Naive B cell (primary cell): ENCODE results near the gene EPB41L4A. TPM values are rescaled to one million over a fixed set of nuclear protein-coding genes. Genes with fewer than 3 reads are reported as not detected.

Source experiments
- ATAC-seq, 2 donors: fragments of 150-1000 bp; cut with Tn5 transposase; 2 replicates each; pipeline ENCODE4 v1.10.0; 2021; ENCODE audit warnings: low read depth in 2 of 2, mild to moderate bottlenecking in 2 of 2, moderate library complexity in 2 of 2
- DNase-seq: peaks from one replicate; pipeline ENCODE4 v3.0.0; 2022
- H3K27ac Mint-ChIP-seq, 6 donors: one replicate each; pipeline ENCODE4 v1.8.0; 2020 to 2022; ENCODE audit warnings: mild to moderate bottlenecking in 6 of 6, mixed read lengths in 6 of 6, moderate library complexity in 5 of 6, inconsistent platforms in 2 of 6
- H3K27me3 Mint-ChIP-seq, 3 donors: one replicate each; pipeline ENCODE4 v1.8.0; 2021 to 2022; ENCODE audit warnings: mixed read lengths in 3 of 3, mild to moderate bottlenecking in 1 of 3
- H3K36me3 Mint-ChIP-seq, 2 donors: one replicate each; pipeline ENCODE4 v1.8.0; 2020 to 2022; ENCODE audit warnings: mixed read lengths in 2 of 2, inconsistent platforms in 1 of 2, mild to moderate bottlenecking in 1 of 2
- H3K4me1 Mint-ChIP-seq, 3 donors: one replicate each; pipeline ENCODE4 v1.8.0; 2020 to 2022; ENCODE audit warnings: mixed read lengths in 3 of 3, inconsistent platforms in 1 of 3, mild to moderate bottlenecking in 1 of 3, moderate library complexity in 1 of 3
- H3K4me3 Mint-ChIP-seq, 8 donors: one replicate each; pipeline ENCODE4 v1.8.0; 2020 to 2022; ENCODE audit warnings: mild to moderate bottlenecking in 8 of 8, mixed read lengths in 8 of 8, moderate library complexity in 8 of 8, inconsistent platforms in 2 of 8
- H3K9me3 Mint-ChIP-seq, 7 donors: one replicate each; pipeline ENCODE4 v1.8.0; 2020 to 2022; ENCODE audit warnings: mixed read lengths in 7 of 7, mild to moderate bottlenecking in 5 of 7, inconsistent platforms in 2 of 7, moderate library complexity in 1 of 7
- polyA plus RNA-seq, 6 donors: library from polyadenylated mRNA; unstranded; fragments of 300-500 nt; fragmentation: Illumina TruSeq; gene quantifications; one replicate each; pipeline ENCODE4 v1.2.3, GENCODE V29; 2021; ENCODE audit warnings: low read depth in 6 of 6

Gene EPB41L4A
- polyA plus RNA-seq, 6 donors from 2014 or later, result 0.92 to 4.7 (median 1.5) TPM

GRCh38 chr5:112123086-112123485 is 296.0 kb downstream of the EPB41L4A start:
- no peak overlapping the region for H3K4me3 Mint-ChIP-seq
- H3K36me3 Mint-ChIP-seq, result peaks cover 0 to 9% of the 10 kb centered on the region in 2 donors
- peaks cover 0 to 18% (median 6%) of the 10 kb centered on the region in 7 donors for H3K9me3 Mint-ChIP-seq
- H3K4me1 Mint-ChIP-seq, result no peaks in the 10 kb centered on the region
- H3K27me3 Mint-ChIP-seq, result peaks cover 0 to 33% (median 6%) of the 10 kb centered on the region in 3 donors
- H3K27ac Mint-ChIP-seq, result peak overlapping the region in 2 of 6 donors; percentile 2 to 17
- DNase-seq (no peak), ATAC-seq (no peak)

GRCh38 chr5:112122353-112122752 is 296.7 kb downstream of the EPB41L4A start:
- H3K9me3 Mint-ChIP-seq, result peaks cover 0 to 18% (median 6%) of the 10 kb centered on the region in 7 donors
- no peak for DNase-seq
- H3K4me1 Mint-ChIP-seq, result no peaks in the 10 kb centered on the region
- no peak for ATAC-seq
- H3K36me3 Mint-ChIP-seq, result peaks cover 0 to 9% of the 10 kb centered on the region in 2 donors
- H3K27me3 Mint-ChIP-seq, result peaks cover 0 to 33% (median 6%) of the 10 kb centered on the region in 3 donors
- H3K27ac Mint-ChIP-seq, result no peak overlapping the region
- no peak overlapping the region for H3K4me3 Mint-ChIP-seq

DNA sequence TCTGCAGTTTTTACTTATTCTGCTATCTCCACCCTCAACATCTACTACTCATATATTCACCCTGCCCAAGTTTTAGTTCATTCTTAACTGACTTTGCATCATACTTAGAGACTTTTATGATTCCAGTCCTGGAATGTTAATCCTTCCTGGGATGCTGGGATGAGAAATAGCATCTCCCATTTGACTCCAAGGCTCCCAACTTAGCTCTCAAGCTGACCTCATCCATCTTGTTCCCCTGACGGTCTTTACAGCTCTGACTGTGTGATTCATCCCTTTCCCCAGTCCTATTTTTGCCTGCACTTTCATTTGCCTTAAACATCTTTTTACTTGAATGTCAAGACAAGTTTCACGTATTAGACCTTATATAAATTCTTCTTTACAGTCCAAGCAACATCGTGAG is 297.8 kb downstream of the EPB41L4A start:
- Mint-ChIP-seq H3K9me3 (peaks cover 0 to 18% (median 6%) of the 10 kb centered on the region in 7 donors), H3K4me1 (no peaks in the 10 kb centered on the region), H3K4me3 (no peak overlapping the region), H3K36me3 (peaks cover 0 to 9% of the 10 kb centered on the region in 2 donors), H3K27ac (no peak overlapping the region), H3K27me3 (peaks cover 0 to 33% (median 6%) of the 10 kb centered on the region in 3 donors)
- ATAC-seq (no peak), DNase-seq (no peak)

DNA sequence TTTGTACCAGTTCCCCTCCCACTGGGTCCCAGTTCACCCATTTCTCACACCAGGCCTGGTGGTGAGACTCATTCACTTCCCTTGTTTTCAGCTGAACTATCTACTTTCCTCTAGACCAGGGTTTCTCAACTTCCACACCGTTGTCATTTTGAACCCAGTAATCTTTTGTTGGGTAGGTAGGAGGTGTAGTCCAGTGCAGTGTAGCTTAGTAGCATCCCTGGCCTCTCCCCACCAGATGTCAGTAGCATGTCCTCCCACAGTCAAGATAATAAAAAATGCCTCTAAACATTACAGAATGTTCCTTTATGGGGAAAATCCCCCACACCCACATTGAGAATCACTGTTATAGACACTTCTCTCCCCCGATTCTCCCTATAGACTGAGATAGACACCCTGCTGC is 299.1 kb downstream of the EPB41L4A start:
- Mint-ChIP-seq H3K4me1 (no peaks in the 10 kb centered on the region), H3K9me3 (peaks cover 0 to 18% (median 6%) of the 10 kb centered on the region in 7 donors), H3K4me3 (no peak overlapping the region), H3K36me3 (peaks cover 0 to 9% of the 10 kb centered on the region in 2 donors), H3K27me3 (peaks cover 0 to 40% (median 6%) of the 10 kb centered on the region in 3 donors), H3K27ac (no peak overlapping the region)
- ATAC-seq (no peak), DNase-seq (no peak)

GRCh38 chr5:112119508-112119907 is 299.6 kb downstream of the EPB41L4A start:
- ATAC-seq (no peak), DNase-seq (no peak)
- Mint-ChIP-seq H3K27me3 (peaks cover 0 to 36% (median 6%) of the 10 kb centered on the region in 3 donors), H3K36me3 (peaks cover 0 to 9% of the 10 kb centered on the region in 2 donors), H3K27ac (peak overlapping the region in 1 of 6 donors; percentile 46), H3K4me3 (no peak overlapping the region), H3K4me1 (no peaks in the 10 kb centered on the region), H3K9me3 (peaks cover 0 to 18% (median 5%) of the 10 kb centered on the region in 7 donors)

DNA sequence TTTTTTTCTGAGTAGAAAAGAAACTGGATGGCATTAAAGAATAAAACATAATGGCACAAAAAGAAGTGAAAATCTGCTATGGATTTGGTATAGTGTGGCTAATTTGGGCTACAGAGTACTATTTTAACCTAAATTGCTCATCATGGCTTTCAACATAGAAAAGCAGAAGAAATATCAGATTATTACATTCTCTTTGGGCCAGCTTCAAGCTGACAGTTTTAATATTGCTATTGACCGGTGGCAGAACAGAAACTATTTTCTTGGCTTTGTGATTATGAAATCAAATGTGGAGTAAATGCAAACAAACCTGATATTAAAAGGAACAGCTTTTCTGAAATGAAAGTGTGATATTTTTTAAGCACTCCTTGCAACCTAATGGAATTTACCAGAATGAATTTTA is 301.5 kb downstream of the EPB41L4A start:
- H3K4me3 Mint-ChIP-seq, result no peak overlapping the region
- no peak overlapping the region for H3K27ac Mint-ChIP-seq
- no peak for ATAC-seq
- peaks cover 0 to 18% (median 5%) of the 10 kb centered on the region in 7 donors for H3K9me3 Mint-ChIP-seq
- no peaks in the 10 kb centered on the region for H3K4me1 Mint-ChIP-seq
- peaks cover 0 to 24% (median 10%) of the 10 kb centered on the region in 3 donors for H3K27me3 Mint-ChIP-seq
- DNase-seq, result no peak
- H3K36me3 Mint-ChIP-seq, result peaks cover 0 to 9% of the 10 kb centered on the region in 2 donors

DNA sequence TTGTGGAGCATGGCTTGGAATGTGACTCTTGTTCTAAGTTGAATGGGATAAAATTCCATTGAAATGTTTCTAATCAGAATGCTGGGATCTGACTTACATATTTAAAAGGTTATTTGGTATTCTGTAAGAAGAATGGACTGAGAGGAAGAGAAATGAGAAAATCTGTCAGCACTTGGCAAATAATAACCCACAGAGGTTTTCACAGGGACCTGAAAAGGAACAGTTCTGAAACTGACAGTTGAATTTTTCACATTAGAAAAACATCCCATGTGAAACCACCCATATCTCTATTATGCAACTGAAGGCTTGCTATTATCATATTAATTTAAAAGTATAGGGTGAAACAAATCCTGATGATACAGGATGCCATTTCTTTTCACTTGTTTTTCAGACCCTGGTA is 302.7 kb downstream of the EPB41L4A start:
- ATAC-seq (no peak), DNase-seq (no peak)
- Mint-ChIP-seq H3K4me3 (no peak overlapping the region), H3K9me3 (peaks cover 0 to 15% (median 4%) of the 10 kb centered on the region in 7 donors), H3K4me1 (no peaks in the 10 kb centered on the region), H3K27me3 (peaks cover 0 to 20% (median 8%) of the 10 kb centered on the region in 3 donors), H3K36me3 (peaks cover 0 to 5% of the 10 kb centered on the region in 2 donors), H3K27ac (no peak overlapping the region)

DNA sequence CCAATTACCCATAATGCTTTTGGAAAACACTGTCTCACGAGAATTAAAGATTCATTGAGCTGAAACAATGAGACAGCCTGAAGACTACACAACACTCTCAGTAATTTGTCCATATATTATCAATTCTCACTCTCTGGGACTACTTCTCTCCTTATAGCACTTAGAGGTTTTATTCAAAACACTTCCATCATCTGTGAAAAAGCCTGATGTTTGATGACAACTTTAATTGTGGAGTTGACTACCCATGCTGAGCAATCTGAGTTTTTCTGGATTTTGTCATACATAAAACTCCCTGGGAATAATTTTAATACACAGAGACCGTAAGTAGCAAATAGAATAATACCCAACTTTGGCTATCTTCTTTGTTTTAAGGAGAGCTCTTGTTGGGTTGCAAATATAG is 305.5 kb downstream of the EPB41L4A start:
- ATAC-seq, result no peak

More for the DNA sequence above, 305.5 kb downstream of the EPB41L4A start:
- Mint-ChIP-seq H3K4me3 (no peak overlapping the region), H3K36me3 (no peaks in the 10 kb centered on the region), H3K27ac (no peak overlapping the region), H3K9me3 (no peaks in the 10 kb centered on the region), H3K4me1 (no peaks in the 10 kb centered on the region), H3K27me3 (peaks cover 0 to 14% (median 5%) of the 10 kb centered on the region in 3 donors)
- no peak for DNase-seq
